ENCODE data around the gene OR8D2.

The OR8D2 gene

DNA sequence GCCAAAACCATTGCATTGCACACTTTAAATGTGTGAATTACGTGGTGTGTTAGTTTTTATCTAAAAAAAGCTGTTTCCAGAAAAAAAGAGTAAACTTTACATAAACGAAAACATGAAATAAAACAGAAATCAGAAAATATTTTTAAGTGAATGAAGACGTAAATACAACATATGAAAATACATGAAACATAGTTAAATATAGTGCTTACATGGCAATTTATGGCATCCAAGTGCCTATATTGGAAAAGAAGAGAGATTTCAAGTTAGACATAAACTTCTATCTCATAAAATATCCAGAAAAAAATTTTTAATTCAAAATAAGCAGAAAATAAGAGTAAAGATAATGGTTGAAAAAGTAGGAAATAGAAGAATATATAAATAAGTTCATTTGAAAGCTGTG lies 11.9 kb upstream of the OR8D2 start:
- no peak overlapping the region for H3K4me3 ChIP-seq (replicated peaks in 1 of 2; ENCODE audit: low read depth in 2 of 2, low read length in 2 of 2)
- DNase-seq (ENCODE audit: low read depth in 2 of 2): no peak
- TF ChIP-seq CTCF (IDR thresholded peaks at IDR 0.05; ENCODE audit: low read depth, low read length): no peak

- no peak overlapping the region for H3K4me3 ChIP-seq (replicated peaks in 1 of 2; ENCODE audit: low read depth in 2 of 2, low read length in 2 of 2)
- no peak for TF ChIP-seq CTCF (IDR thresholded peaks at IDR 0.05; ENCODE audit: low read depth, low read length)
- DNase-seq (ENCODE audit: low read depth in 2 of 2): peak; percentile 5 to 66
Observed at GRCh38 chr11:124329787-124330478, 9.9 kb upstream of the OR8D2 start.

DNA sequence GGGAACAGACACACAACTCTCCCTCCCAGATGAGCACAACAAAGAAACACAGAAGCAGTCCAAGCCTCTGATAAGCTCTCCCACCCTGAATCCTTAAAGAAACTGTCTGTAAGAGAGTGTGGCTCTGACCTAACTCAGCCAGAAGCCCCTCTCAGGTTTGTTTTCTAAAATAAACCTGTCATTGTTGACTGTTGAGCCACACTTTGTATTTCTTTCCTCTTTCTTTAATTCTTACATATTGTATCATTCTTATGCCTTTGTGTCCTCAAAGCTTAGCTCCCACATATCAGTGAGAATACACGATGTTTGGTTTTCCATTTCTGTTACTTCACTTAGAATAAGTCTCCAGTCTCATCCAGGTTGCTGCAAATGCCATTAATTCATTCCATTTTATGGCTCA lies 7.8 kb upstream of the OR8D2 start:
- no peak for TF ChIP-seq CTCF (IDR thresholded peaks at IDR 0.05; ENCODE audit: low read depth, low read length)
- H3K4me3 ChIP-seq (replicated peaks in 1 of 2; ENCODE audit: low read depth in 2 of 2, low read length in 2 of 2): no peak overlapping the region
- no peak for DNase-seq (ENCODE audit: low read depth in 2 of 2)

DNA sequence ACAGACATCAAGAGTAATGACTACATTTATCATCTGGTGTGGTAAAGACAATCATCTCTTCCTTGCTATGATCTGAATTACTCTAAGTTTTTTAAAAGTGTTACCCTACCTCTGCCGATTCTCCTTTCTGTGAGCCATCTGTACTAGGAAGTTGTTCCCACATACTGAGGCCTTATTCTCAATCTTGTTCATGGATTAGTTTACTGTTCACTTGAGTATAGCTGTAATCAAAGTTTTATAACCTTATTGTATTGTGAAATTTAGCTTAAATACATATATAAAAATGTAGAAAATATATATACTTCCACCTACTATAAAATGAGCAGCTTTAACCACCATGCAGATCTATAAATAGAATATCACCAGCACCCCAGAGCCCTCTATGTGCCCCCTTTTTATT lies 2.4 kb upstream of the OR8D2 start:
- no peak overlapping the region for H3K4me3 ChIP-seq (replicated peaks in 1 of 2; ENCODE audit: low read depth in 2 of 2, low read length in 2 of 2)
- no peak for TF ChIP-seq CTCF (IDR thresholded peaks at IDR 0.05; ENCODE audit: low read depth, low read length)
- DNase-seq (ENCODE audit: low read depth in 2 of 2): no peak

GRCh38 chr11:124315052-124315451 lies 4.9 kb downstream of the OR8D2 start:
- peak in 1 of 2 donors; percentile 86 for DNase-seq (ENCODE audit: low read depth in 2 of 2)
- no peak for TF ChIP-seq CTCF (IDR thresholded peaks at IDR 0.05; ENCODE audit: low read depth, low read length)
- no peak overlapping the region for H3K4me3 ChIP-seq (replicated peaks in 1 of 2; ENCODE audit: low read depth in 2 of 2, low read length in 2 of 2)

GRCh38 chr11:124313849-124314248 lies 6.1 kb downstream of the OR8D2 start, which contains the start of gene OR8D1:
Gene OR8D1, minus strand, starts transcription at chr11:124313949. Its CDS starts 3,183 bp downstream, at chr11:124310766.
- no peak for DNase-seq (ENCODE audit: low read depth in 2 of 2)
- no peak within 1 kb of the TSS for H3K4me3 ChIP-seq (replicated peaks in 1 of 2; ENCODE audit: low read depth in 2 of 2, low read length in 2 of 2)
- no peak for TF ChIP-seq CTCF (IDR thresholded peaks at IDR 0.05; ENCODE audit: low read depth, low read length)

DNA sequence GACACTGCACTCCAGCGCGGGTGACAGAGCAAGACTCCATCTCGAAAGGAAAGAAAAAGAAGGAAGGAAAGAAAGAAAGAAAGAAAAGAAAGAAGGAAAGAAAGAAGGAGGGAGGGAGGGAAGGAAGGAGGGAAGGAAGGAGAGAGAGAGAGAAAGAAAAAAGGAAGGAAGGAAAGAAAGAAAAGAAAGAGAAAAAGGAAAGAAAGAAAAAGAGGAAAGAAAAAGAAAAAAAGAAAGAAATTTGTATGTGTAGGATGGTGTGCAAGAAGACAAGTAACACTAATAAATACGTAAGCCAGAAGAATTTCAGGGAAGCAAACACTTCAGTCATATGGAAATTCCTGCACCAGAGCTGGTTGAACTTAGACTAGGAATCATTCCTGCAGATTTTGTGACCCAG lies 6.9 kb downstream of the OR8D2 start:
- DNase-seq (ENCODE audit: low read depth in 2 of 2): no peak
- no peak for TF ChIP-seq CTCF (IDR thresholded peaks at IDR 0.05; ENCODE audit: low read depth, low read length)

More for the DNA sequence above, 6.9 kb downstream of the OR8D2 start:
- no peak overlapping the region for H3K4me3 ChIP-seq (replicated peaks in 1 of 2; ENCODE audit: low read depth in 2 of 2, low read length in 2 of 2)

Data from cardiac fibroblast (primary cell).